GM12865 (cell line): Measurements from ENCODE around the gene SLC12A6.
"Not testable (repeated sequence)": the region's sequence is repeated elsewhere in the genome, so short reads cannot be mapped to it uniquely, and the experiment has no call there.

Experiments used
- DNase-seq: peaks from one replicate; pipeline ENCODE4 v3.0.0; 2010; ENCODE audit warnings: low read depth
- H3K4me3 ChIP-seq: 2 replicates; pipeline ENCODE4 v1.5.1; 2011; ENCODE audit warnings: mild to moderate bottlenecking, low read depth, low read length, control low read depth
- TF ChIP-seq, protein P1 (sequence below): IDR thresholded peaks from 2 replicates; pipeline ENCODE4 v1.5.1; 2011; ENCODE audit warnings: low read length, control low read depth, low read depth, inconsistent platforms; ENCODE audit not compliant: insufficient read depth; ENCODE audit errors: missing control alignments

Gene SLC12A6

DNA sequence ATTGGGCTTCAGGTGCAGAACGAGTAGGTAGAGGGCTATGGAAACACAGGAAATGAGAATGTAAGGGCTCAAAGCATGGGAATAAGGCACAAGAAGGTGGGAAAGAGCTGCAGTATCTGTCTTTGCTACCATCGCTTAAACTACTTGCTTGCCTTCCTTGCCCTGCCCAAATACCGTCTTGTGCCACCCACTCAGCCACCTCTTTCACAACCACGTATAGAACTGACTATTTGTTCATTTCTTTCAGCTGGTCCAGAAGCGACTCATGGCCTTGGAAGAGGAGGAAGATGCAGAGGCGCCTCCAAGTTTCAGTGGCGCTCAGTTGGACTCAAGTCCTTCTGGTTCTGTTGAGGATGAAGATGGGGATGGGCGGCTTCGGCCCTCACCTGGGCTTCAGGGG lies 17.7 kb upstream of the SLC12A6 start:
- DNase-seq: no peak

DNA sequence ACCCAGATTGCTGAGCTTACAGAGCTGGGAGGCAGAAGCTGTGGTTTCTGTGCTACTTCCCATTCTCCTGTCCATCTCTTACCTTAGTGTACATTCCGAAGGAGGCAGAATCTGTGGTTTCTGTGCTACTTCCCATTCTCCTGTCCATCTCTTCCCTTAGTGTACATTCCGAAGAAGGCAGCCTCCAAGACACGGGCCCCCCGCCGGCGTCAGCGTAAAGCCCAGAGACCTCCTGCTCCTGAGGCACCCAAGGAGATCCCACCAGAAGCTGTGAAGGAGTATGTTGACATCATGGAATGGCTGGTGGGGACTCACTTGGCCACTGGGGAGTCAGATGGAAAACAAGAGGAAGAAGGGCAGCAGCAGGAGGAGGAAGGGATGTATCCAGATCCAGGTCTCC lies 16.7 kb upstream of the SLC12A6 start:
- H3K4me3 ChIP-seq: no peak overlapping the region

More for the DNA sequence above, 17.7 kb upstream of the SLC12A6 start:
- TF ChIP-seq, protein P1, sequence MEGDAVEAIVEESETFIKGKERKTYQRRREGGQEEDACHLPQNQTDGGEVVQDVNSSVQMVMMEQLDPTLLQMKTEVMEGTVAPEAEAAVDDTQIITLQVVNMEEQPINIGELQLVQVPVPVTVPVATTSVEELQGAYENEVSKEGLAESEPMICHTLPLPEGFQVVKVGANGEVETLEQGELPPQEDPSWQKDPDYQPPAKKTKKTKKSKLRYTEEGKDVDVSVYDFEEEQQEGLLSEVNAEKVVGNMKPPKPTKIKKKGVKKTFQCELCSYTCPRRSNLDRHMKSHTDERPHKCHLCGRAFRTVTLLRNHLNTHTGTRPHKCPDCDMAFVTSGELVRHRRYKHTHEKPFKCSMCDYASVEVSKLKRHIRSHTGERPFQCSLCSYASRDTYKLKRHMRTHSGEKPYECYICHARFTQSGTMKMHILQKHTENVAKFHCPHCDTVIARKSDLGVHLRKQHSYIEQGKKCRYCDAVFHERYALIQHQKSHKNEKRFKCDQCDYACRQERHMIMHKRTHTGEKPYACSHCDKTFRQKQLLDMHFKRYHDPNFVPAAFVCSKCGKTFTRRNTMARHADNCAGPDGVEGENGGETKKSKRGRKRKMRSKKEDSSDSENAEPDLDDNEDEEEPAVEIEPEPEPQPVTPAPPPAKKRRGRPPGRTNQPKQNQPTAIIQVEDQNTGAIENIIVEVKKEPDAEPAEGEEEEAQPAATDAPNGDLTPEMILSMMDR: no peak
- H3K4me3 ChIP-seq: no peak overlapping the region

DNA sequence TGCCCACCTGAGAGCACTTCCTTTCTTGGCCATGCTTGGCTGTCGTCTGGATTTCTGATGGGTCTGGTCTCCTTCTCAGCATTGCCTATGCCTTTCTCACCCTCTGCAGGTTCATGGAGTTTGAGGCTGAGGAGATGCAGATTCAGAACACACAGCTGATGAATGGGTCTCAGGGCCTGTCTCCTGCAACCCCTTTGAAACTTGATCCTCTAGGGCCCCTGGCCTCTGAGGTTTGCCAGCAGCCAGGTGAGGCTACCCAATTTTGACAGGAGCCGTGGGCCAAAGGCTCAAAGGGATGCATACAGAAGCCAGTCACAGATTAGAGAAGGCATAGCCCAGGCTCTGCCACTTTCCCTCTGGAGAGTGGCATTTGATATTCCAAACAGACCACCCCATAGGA lies 16.0 kb upstream of the SLC12A6 start:
- no peak for DNase-seq
- TF ChIP-seq, protein P1: no peak
- no peak overlapping the region for H3K4me3 ChIP-seq

More for the DNA sequence above, 16.7 kb upstream of the SLC12A6 start:
- TF ChIP-seq, protein P1: no peak
- no peak for DNase-seq

DNA sequence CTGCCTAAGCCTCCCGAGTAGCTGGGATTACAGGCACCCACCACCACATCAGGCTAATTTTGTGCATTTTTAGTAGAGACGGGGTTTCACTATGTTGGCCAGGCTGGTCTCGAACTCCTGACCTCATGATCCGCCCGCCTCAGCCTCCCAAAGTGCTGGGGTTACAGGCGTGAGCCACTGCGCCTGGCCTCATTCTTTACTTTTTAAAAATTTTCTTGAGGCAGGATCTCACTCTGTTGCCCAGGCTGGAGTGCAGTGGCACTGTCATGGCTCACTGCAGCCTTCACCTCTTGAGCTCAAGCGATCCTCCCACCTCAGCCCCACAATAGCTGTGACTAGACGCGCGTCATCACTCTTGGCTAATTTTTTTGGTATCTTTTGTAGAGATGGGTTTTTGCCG lies 15.4 kb upstream of the SLC12A6 start:
- DNase-seq, H3K4me3 ChIP-seq: not testable (repeated sequence)

DNA sequence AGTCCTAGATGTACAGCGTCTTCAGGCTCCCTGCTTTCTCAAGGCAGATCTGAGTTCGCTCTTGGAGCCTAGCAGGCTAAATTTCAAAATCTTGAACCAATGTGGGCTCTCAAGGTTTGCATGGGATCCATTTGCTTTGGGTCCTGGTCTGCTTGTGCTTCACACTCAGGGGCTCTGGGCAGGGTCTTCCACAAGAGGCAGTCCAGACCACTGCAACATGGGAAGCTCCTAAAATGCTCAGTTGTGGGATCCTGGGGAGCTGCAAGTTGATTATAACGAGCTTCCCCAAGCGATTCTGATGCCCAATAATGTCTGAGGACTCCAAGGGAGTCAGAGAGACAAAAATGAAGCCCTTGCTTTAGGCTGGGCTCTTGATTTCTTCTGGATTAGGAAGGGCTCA lies 12.2 kb upstream of the SLC12A6 start:
- TF ChIP-seq, protein P1: no peak
- DNase-seq: no peak
- no peak overlapping the region for H3K4me3 ChIP-seq

DNA sequence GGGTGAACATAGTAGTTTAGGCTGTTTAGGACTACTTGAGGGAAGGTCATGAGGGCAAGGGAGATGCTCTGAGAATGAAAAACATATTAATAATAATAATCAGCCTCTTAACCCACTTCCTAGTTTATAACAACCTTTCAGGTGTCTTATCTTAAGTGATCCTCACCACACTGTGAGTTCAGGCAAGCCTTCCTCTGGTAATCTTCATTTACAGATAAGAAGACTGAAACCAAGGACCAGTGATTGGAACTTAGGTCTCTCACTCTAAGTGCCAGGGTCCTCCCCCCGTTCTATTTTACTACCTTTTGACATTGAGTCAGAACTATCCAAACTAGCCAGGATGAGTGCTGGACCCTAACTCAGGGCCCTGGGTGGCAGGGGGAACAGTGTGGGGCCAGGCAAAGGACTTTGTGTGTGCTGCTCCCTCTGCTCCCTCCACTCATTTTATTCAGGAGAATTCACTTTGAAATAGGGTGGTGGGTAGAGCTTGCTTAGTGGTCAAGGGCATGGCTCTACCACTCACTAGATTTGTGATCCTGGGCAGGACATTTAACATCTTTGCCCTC lies 11.2 kb upstream of the SLC12A6 start:
- no peak for DNase-seq
- H3K4me3 ChIP-seq: no peak overlapping the region
- TF ChIP-seq, protein P1: no peak

DNA sequence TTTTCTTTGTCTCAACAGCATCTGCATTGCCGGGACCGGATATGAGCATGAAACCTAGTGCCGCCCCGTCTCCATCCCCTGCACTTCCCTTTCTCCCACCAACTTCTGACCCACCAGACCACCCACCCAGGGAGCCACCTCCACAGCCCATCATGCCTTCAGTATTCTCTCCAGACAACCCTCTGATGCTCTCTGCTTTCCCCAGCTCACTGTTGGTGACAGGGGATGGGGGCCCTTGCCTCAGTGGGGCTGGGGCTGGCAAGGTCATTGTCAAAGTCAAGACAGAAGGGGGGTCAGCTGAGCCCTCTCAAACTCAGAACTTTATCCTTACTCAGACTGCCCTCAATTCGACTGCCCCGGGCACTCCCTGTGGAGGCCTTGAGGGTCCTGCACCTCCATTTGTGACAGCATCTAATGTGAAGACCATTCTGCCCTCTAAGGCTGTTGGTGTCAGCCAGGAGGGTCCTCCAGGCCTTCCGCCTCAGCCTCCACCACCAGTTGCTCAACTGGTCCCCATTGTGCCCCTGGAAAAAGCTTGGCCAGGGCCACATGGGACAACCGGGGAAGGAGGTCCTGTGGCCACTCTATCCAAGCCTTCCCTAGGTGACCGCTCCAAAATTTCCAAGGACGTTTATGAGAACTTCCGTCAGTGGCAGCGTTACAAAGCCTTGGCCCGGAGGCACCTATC lies 10.5 kb upstream of the SLC12A6 start:
- TF ChIP-seq, protein P1: no peak
- DNase-seq: no peak
- no peak overlapping the region for H3K4me3 ChIP-seq
